Putamen (tissue), 1 donor: ENCODE measurements around the gene REPIN1.

ENCODE experiments used
- DNase-seq: peaks from one replicate; pipeline ENCODE4 v3.0.0-alpha.2; 2016; ENCODE audit warnings: low spot score

REPIN1 gene

DNA sequence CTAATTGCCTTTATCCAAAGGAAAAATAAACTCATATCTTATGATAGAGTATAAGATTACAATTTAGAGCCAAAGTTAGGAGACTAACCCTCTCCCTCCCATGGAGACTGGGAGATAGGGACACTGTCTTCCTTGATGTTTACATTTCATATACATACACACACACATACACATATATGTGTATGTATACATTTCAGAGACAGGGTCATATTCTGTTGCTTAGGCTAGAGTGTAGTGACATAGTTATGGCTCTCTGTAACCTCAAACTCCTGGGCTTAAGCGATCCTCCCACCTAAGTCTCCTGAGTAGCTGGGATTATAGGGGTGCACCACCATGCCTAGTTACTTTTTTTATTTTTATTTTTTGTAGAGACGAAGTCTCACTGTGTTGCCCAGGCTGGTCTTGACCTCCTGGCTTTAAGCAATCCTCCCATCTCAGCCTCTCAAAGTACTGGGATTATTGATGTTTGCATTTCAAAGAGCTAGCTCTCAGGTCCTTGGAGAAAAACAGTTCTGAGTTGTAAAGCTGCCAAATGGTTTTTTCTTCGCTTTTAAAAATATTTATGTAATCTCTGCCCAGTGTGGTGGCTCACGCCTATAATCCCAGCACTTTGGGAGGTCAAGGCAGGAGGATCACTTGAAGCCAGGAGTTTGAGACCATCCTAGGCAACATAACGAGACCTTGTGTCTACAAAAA, 8.1 kb upstream of the REPIN1 start:
- DNase-seq: no peak

DNA sequence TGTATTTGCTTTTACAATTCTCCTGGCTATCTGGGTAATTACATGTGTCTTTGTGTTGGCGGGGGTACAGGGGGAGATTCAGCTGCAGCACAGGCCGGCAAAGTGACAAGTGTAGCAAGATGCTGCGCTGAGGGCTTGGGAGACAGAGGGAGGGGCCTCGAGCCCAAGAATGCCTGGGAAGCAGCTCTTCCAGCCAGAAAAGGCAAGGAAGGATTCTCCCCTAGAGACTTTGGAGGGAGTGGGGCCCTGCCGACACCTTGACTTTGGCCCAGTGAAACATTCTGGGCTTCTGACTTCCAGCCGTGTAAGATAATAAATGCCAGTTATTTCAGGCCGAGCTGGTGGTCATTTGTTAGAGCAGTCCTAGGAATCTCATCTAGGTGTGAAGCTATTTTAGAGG, 7.2 kb upstream of the REPIN1 start:
- DNase-seq: no peak

DNA sequence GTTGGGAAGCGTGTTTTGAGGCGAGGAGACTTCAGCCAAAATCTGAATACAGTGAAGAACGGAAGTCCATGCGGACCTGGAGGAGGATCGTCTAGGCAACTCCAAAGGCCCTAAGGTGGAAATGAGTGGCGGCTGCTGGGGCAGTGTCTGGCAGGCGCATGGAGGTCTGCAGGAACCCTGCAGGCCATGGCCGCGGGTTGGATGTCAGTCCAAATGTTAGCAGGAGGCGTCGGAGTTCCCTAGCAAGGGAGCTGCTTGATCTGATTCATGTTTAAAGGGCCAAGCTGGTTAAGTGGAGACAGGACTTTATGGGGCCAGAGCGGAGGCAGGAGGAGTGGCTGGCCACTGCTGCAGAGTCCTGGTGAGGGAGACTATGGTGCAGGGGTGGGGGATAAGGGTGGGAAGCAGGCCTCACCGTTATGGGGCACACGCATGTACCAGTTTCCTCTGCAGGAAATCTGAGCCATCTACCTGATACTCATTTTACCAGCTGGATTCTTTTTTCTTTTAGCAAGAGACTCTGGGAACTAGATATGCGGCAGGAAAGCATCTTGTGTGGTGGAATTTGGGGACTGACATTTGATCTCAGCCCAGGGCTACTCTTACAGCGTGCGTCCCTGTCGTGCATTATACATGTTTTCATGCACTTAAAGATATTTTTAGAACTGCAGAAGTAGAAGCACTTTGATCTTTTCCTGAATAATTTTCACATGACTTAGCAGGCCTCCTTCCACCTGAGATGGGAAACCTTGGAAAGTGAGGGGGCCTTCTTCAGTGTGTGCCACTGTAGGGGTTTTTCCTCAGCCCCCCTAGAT, 6.6 kb upstream of the REPIN1 start:
- DNase-seq: no peak

DNA sequence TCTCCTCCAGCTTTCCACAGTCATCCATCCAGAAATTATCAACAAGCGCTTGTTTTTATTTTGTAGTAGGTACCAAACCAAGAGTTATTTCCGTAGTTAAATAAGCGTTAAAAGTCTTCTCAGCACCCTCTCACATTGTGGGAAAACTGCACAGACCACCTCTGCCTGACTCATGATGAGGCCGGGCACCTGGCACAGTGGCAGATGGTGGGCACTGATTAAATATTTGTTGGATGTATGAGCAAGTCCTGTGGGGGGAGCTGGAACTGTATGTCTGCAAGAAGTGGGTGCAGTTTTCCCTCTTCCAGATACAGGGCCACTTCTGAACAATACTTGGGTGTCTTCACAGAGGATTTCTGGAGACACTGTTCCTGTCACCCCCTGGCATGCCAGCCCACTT, 5.3 kb upstream of the REPIN1 start:
- DNase-seq: no peak

DNA sequence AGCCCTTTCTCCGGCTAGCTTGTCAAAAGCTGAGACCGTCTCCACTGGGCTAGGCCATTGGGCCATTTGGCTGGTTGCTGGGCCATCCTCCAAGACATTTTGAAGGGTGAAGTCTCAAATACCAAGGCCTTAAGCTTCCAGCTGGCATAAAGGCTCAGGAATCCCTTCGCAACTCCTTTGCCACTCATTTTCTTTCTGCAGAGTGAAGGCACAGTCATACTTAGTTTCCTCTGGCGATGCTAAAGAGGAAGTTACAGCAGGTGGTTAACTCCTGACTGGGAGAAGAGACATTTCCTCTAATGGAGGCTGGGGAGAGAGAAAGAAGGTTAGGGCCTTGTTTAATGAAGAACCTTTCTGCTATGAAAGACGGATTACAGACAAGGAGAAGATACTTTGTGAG, 4.8 kb upstream of the REPIN1 start:
- no peak for DNase-seq

DNA sequence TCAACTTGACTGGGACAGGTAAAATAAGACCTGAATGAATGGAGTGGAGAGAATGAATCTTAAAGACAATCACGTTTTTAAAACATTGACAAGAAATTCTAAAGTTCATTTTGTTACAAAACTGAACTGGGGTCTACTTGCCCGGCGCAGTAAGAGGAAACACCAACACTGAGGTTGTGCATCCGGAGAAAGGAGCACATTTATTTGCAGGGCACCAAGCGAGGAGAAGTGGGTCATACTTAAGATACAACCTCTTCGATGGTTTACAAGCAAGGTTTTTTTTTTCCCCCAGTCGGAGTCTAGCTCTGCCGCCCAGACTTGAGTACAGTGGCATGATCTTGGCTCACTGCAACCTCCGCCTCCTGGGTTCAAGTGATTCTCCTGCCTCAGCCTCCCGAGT, 3.4 kb upstream of the REPIN1 start:
- DNase-seq: no peak

DNA sequence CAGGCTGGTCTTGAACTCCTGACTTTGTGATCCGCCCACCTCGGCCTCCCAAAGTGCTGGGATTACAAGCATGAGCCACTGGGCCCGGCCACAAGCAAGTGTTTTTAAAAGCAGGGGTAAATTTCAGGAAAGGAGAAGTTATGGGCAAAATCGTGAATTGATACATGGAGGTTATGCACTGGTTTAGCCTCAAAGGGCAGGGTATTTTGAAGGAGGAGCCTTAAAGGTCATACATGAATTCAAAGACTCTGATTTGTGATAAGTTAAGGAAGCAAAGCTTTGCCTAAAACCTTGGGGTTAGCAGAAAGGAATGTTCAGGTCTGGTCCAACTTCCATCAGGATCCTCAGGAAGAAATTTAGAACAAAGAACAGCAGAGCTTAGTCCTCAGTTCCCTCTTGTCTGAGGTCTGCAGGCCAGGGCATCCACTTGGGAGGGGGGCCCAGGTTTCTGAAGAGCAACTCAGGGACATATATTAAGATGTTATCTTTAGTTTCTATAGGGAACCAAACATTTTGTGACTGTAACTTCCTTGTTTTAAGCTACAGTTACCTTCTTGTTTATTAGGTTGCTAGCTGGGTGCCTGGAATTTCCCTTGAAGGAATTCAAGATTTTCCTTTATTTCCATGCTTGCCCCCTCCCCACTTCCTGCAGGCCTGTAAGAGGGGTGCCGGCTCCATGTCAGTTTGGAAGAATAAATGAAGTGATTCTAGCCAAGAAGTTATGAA, 2.8 kb upstream of the REPIN1 start:
- no peak for DNase-seq

DNA sequence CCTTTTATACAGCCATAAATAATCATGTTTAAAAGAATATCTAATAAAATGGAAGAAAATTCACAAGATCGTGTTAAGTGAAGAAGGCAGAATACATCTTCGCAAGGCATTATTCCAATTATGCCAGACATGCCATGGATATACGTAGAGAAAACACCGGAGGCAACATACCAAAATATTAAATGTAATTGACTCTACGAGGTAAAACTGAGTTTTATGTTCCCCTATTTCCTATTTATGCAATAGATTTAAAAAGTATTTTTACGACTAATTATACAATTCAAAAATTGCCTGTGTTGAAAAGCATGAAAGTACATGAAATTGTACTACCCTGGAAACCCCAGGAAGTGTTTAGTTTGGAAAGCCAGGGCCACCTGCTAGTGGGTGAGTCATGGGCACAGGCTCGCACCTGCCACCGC, 936 bp upstream of the REPIN1 start:
- no peak for DNase-seq

DNA sequence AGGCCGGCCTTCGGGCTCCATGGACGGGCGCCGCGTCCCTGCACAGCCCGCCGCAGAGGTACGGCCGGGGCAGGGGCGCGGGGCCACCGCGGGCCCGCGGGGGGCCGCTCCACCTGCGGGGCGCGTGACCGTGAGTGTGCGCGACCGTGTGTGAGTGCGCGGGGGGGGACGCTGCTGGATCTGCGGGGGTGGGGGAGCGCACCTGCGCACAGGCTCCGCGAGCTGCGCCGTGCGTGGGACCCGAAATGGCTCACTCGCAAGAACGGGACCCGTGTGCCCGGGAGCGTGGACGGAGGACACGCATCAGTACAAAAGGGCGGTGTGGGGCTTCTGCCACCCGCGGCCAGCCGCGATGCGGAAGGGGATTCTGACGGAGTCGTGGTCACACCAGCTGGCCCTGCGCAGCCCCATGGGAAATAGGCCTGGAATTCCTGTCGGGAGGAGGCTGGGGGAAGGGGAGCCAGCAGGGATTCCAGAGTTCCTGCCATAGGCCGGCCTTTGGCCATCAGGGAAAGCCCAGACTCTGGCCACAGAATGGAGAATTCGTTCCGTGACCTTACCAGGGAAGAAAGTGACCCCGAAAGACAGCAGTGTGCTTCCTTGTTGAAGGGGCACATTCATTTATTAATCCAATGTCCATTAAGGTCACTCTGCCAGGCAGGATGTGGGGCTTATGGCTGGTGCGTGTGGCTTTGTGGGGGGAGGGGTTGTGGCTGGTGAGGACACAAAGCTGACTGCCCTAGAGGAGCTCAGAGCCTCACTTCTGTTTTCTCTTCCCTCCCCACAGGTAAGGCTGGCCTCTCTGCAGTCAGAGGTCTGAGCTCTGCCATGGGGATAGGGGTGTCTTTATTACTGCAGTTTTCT, 494 bp downstream of the REPIN1 start:
- no peak for DNase-seq

DNA sequence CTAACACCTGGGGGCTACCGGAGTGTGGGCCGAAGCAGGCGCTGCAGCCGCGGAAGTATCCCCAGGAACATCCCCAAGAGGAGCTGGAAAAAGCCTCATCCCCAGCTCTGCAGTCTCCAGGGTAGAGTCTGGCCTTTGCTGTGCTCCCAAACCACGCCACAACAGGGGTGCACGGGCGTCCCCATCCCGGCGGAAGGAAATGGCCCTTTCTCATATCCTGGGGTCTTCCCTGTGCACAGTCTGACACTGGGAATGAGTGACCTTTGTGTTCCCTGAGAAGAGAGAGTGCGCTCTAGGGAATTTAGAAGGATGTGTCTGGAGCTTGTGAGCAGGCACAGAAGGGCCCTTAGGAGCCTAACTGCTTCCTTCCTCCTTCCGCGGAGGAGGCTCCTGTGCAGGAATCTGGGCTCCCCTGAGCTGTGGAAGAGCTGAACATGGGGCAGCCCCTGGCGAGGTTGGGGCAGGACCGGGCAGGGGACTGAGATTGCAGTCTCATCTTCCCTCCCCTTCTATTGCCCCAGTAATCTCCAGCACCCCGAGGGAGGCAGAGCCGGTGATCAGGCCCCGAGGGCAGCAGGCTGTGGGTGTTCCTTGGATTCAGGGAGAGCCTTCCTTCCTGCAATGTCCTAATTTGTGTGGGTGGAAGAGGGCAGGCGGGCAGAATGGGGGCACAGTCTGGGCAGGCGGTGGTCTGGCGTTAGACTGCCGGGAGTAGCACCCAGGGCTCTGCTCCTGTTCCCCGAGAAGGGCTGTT, 1.3 kb downstream of the REPIN1 start:
- DNase-seq: no peak

DNA sequence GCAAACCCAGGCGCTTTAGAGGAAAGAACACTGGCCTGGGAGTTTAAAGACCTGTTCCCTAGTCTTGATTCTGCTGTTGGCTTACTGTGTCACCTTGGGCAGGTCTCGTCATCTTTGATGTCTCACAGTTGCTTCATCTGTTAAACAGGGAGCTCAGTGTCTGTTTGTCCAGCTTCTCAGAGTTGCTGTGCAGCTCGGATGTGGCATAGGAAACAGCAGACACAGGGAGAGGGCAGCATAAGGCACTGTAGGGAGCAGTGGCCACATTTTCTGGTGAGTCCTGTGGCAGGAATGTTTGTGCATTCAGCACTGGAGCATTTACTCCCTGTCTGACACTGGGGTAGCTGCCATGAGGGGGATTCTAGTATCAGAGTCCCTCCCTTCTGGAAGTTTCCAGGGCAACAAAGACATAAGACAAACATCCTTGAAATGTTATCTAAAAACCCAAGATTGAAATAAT, 2.0 kb downstream of the REPIN1 start:
- DNase-seq: no peak

DNA sequence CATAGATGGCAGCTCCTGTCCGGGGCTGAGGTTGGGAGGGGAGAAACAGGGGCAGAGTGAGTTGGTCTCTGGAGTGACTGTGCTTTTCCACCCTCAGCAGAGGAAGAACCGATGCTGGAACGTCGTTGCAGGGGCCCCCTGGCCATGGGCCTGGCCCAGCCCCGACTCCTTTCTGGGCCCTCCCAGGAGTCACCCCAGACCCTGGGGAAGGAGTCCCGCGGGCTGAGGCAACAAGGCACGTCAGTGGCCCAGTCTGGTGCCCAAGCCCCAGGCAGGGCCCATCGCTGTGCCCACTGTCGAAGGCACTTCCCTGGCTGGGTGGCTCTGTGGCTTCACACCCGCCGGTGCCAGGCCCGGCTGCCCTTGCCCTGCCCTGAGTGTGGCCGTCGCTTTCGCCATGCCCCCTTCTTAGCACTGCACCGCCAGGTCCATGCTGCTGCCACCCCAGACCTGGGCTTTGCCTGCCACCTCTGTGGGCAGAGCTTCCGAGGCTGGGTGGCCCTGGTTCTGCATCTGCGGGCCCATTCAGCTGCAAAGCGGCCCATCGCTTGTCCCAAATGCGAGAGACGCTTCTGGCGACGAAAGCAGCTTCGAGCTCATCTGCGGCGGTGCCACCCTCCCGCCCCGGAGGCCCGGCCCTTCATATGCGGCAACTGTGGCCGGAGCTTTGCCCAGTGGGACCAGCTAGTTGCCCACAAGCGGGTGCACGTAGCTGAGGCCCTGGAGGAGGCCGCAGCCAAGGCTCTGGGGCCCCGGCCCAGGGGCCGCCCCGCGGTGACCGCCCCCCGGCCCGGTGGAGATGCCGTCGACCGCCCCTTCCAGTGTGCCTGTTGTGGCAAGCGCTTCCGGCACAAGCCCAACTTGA, 2.7 kb downstream of the REPIN1 start:
- DNase-seq: no peak

DNA sequence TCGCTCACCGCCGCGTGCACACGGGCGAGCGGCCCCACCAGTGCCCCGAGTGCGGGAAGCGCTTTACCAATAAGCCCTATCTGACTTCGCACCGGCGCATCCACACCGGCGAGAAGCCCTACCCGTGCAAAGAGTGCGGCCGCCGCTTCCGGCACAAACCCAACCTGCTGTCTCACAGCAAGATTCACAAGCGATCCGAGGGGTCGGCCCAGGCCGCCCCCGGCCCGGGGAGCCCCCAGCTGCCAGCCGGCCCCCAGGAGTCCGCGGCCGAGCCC, 3.3 kb downstream of the REPIN1 start:
- DNase-seq: no peak

DNA sequence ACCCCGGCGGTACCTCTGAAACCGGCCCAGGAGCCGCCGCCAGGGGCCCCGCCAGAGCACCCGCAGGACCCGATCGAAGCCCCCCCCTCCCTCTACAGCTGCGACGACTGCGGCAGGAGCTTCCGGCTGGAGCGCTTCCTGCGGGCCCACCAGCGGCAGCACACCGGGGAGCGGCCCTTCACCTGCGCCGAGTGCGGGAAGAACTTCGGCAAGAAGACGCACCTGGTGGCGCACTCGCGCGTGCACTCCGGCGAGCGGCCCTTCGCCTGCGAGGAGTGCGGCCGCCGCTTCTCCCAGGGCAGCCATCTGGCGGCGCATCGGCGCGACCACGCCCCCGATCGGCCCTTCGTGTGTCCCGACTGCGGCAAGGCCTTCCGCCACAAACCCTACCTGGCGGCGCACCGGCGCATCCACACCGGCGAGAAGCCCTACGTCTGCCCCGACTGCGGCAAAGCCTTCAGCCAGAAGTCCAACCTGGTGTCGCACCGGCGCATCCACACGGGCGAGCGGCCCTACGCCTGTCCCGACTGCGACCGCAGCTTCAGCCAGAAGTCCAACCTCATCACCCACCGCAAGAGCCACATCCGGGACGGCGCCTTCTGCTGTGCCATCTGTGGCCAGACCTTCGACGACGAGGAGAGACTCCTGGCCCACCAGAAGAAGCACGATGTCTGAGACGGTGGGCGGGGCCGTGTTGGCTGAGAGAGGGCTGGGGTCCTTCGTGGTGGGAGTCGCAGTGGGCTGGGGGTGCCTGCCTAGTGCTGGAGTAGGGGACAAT, 3.8 kb downstream of the REPIN1 start:
- DNase-seq: no peak

DNA sequence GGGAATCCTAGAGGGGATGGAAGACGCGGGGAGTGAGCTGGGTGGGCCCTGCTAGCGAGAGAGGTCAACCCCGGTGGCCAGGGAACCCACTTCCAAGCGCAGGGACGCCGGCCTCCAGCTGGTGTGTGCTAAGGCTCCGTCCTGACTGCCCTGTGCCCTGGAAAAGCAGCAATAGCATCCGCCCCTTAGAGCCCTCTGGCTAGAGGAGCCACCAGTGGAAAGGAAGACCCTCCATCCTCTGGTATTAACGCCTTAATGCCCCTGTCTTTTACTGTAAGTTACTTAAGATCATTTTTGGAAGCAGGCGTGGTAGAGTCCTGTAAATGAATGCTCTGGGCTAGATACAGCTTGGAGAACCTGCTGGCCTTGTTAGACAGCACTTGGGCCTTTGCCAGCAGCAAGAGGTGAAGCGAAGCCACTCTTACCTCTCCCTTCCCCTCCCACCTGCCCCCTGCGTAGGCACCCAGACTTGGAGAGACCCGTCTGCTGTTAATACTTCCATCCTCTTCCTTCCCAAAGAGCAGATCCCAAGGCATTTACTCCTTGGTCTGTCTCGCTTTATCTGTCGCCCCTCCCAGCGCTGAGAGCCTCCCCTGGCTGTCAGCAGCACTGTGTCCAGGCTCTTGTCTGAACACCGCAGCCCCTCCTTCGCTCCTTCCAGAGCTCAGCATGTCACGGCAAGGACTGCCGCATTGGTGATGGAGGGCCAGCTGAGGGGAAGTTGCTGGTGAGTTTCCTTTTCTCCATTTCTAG, 4.6 kb downstream of the REPIN1 start:
- DNase-seq: no peak

DNA sequence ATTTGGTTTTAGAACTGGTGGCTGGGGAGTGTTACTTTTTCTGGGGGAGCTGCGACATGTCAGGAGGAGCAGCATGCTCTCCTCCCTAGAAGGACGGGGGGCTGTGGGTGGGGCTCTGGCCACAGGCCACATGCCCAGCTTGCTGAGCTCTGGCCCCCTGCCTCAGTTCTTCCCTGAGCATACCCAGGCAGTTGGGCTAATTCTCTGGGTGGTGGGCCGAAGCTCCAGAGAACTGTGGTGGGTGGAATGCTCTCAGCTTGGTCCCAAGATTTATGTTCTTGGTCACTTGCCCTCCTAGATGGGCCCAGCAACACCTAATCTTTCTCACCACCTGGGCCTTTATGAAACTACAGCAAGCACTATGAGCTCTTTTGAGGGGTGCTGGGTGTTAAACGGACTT, 5.4 kb downstream of the REPIN1 start:
- DNase-seq: no peak

DNA sequence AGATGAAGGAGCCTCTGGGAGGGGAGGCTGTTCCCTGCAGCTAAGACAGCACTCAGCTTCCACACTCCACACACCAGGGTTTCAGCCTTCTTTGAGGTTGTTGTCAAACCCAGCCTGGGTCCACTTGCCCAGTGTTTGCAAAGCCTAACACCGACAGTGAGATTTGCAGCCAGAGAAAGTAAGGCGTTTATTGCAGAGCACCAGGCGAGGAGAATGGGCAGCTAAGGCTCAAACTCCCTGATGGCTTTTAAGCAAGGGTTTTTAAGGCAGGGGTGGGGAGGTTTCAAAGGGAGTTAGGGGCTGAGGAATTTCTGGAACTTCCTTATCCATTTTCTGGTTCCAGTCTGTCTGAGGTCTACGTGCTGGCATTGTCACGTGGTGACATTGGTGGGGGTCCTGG, 5.8 kb downstream of the REPIN1 start:
- no peak for DNase-seq

DNA sequence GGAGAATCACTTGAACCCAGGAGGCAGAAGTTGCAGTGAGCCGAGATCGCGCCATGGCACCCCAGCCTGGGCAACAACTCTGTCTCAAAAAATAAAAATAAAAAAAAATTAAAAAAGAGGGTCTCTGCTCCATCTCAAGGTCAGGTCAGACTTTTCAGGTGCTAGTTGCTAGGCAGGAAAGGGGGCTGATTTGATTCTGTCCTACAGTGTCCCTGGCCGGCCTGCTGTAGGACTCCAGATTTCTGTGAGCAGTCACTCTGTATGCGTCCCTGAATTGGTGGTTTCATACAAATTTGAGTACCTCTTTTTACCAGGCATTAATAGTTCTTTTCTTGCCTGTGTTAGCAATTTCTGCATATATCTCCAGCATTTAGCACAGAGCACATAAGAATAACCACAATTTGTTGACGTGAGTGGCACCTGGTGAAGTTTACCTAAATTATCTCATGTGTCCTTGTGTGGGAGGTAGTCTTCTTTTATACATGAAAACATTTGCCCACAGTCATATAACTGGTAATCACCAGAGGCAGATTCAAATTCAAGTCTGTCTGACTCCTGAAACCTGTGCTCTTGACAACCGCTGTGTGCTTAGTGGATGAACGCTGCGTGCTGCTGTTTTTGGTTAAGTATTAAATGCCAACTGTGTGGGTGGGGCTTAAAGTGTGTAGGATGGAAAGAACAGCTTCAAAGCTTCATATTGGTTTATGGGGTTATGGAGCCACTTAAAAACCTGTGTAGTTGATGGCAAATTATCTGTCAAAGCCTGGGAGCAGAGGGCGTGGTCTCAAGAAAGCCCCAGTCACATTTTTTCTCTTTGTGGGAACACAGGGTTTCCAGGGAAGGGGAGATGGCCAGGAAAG, 7.3 kb downstream of the REPIN1 start:
- no peak for DNase-seq
